T follicular helper cell (primary cell): Measurements from ENCODE around the gene FHIT.
"Not testable (repeated sequence)": the region's sequence is repeated elsewhere in the genome, so short reads cannot be mapped to it uniquely, and the experiment has no call there.

Experiments
- DNase-seq: peaks from one replicate; pipeline ENCODE4 v3.0.0-alpha.2; 2020; ENCODE audit warnings: low read depth

Gene FHIT

GRCh38 chr3:61111825-61112224, 139.4 kb downstream of the FHIT start:
- no peak for DNase-seq

- no peak for DNase-seq
Measured at GRCh38 chr3:61110576-61110975, 140.7 kb downstream of the FHIT start.

GRCh38 chr3:61108247-61109019, 142.8 kb downstream of the FHIT start:
- DNase-seq: no peak

GRCh38 chr3:61094608-61095007, 156.6 kb downstream of the FHIT start:
- no peak for DNase-seq

GRCh38 chr3:61093364-61093763, 157.9 kb downstream of the FHIT start:
- no peak for DNase-seq

- DNase-seq: no peak
Measured at GRCh38 chr3:61092870-61093269, 158.4 kb downstream of the FHIT start.

- no peak for DNase-seq
Measured at GRCh38 chr3:61090389-61091169, 160.7 kb downstream of the FHIT start.

GRCh38 chr3:61087465-61087864, 163.8 kb downstream of the FHIT start:
- no peak for DNase-seq

- DNase-seq: no peak
Measured at GRCh38 chr3:61081554-61081953, 169.7 kb downstream of the FHIT start.

- no peak for DNase-seq
Measured at GRCh38 chr3:61080737-61081445, 170.4 kb downstream of the FHIT start.

- no peak for DNase-seq
Measured at GRCh38 chr3:61078048-61078752, 173.1 kb downstream of the FHIT start.

- DNase-seq: no peak
Measured at GRCh38 chr3:61077551-61077950, 173.7 kb downstream of the FHIT start.

- no peak for DNase-seq
Measured at GRCh38 chr3:61074783-61075182, 176.5 kb downstream of the FHIT start.

GRCh38 chr3:61073566-61074165, 177.6 kb downstream of the FHIT start:
- no peak for DNase-seq

- DNase-seq: no peak
Measured at GRCh38 chr3:61068084-61068483, 183.2 kb downstream of the FHIT start.

- DNase-seq: no peak
Measured at GRCh38 chr3:61066800-61067199, 184.5 kb downstream of the FHIT start.

- DNase-seq: not testable (repeated sequence)
Measured at GRCh38 chr3:61066222-61066621, 185.0 kb downstream of the FHIT start.

- no peak for DNase-seq
Measured at GRCh38 chr3:61065451-61066011, 185.7 kb downstream of the FHIT start.

GRCh38 chr3:61061092-61061723, 190.0 kb downstream of the FHIT start:
- DNase-seq: no peak

- DNase-seq: no peak
Measured at GRCh38 chr3:61060411-61060861, 190.8 kb downstream of the FHIT start.

- DNase-seq: no peak
Measured at GRCh38 chr3:61058836-61059235, 192.4 kb downstream of the FHIT start.
